H1 (cell line): ENCODE measurements around the gene TFDP1. TPM values are rescaled to one million over a fixed set of nuclear protein-coding genes. Genes with fewer than 3 reads are reported as not detected.

ENCODE experiments used
- CTCF ChIA-PET: fragments of 300-600 bp; sonication (Branson Sonifier 250); formaldehyde crosslinking; loops from one replicate; lab custom pipeline; 2021; ENCODE audit not compliant: partially characterized antibody; lab: Charles Lee
- POLR2A ChIA-PET: fragments of 300-600 bp; sonication (Branson Sonifier 250); formaldehyde crosslinking; loops from one replicate; lab custom pipeline; 2021; ENCODE audit warnings: inconsistent platforms; ENCODE audit not compliant: partially characterized antibody; lab: Charles Lee
- DNase-seq, 2 experiments: peaks; one replicate each; pipeline versions ENCODE4 v3.0.0 to v3.0.0-alpha.2; 2010 to 2022; ENCODE audit warnings: low spot score in 2 of 2, low read depth in 1 of 2, mixed read lengths in 1 of 2
- FAIRE-seq: peaks from 2 replicates; lab custom pipeline; 2011; peaks lifted over from hg19 to GRCh38; lab: Jason Lieb, UNC
- H2AFZ ChIP-seq: 2 replicates; pipeline ENCODE4 v1.8.1; 2012; ENCODE audit warnings: low read length, inconsistent platforms
- H2AK5ac ChIP-seq: 2 replicates; pipeline ENCODE4 v1.6.1; 2013; ENCODE audit warnings: low read depth, low read length
- H2BK120ac ChIP-seq: replicated peaks from 2 replicates; pipeline ENCODE3; 2013; ENCODE audit warnings: low read depth, low read length, inconsistent platforms
- H2BK12ac ChIP-seq: 2 replicates; pipeline ENCODE4 v1.6.1; 2013; ENCODE audit warnings: low read depth, low read length
- H2BK15ac ChIP-seq: 2 replicates; pipeline ENCODE4 v1.6.1; 2013; ENCODE audit warnings: low read length
- H2BK20ac ChIP-seq: 2 replicates; pipeline ENCODE4 v1.6.1; 2013; ENCODE audit warnings: low read length
- H2BK5ac ChIP-seq: 2 replicates; pipeline ENCODE4 v1.6.1; 2013; ENCODE audit warnings: low read depth, low read length
- H3K14ac ChIP-seq: 2 replicates; pipeline ENCODE4 v1.6.1; 2013; ENCODE audit warnings: inconsistent platforms; ENCODE audit not compliant: insufficient read length
- H3K18ac ChIP-seq: 2 replicates; pipeline ENCODE4 v1.6.1; 2013; ENCODE audit warnings: low read length; ENCODE audit errors: extremely low read depth
- H3K23ac ChIP-seq: 2 replicates; pipeline ENCODE4 v1.6.1; 2013; ENCODE audit warnings: inconsistent platforms; ENCODE audit not compliant: insufficient read length
- H3K23me2 ChIP-seq: 2 replicates; pipeline ENCODE4 v1.6.1; 2013; ENCODE audit warnings: low read depth, low read length
- H3K27ac ChIP-seq: 2 replicates; pipeline ENCODE4 v1.6.1; 2011; ENCODE audit warnings: low read depth, low read length, inconsistent platforms
- H3K27me3 ChIP-seq, 4 experiments: replicated peaks in 1 of 4; 1 replicate in 1 of 4; 2 replicates in 3 of 4; pipeline versions ENCODE4 v1.6.1 to v1.8.1; 2011 to 2013; ENCODE audit warnings: low read length in 3 of 4, mild to moderate bottlenecking in 3 of 4, inconsistent platforms in 2 of 4, mixed read lengths in 2 of 4, moderate library complexity in 1 of 4; ENCODE audit not compliant: control insufficient read depth in 3 of 4, insufficient read depth in 3 of 4; ENCODE audit errors: extremely low read depth in 1 of 4
- H3K36me3 ChIP-seq, 4 experiments: 2 replicates each; pipeline versions ENCODE4 v1.6.1 to v1.8.1; 2011 to 2013; ENCODE audit warnings: mild to moderate bottlenecking in 4 of 4, low read length in 3 of 4, moderate library complexity in 2 of 4, control low read depth in 1 of 4, inconsistent platforms in 1 of 4; ENCODE audit not compliant: insufficient read depth in 4 of 4, control insufficient read depth in 2 of 4
- H3K4ac ChIP-seq: replicated peaks from 2 replicates; pipeline ENCODE3; 2013; ENCODE audit warnings: low read length, low read depth, mixed read lengths, inconsistent platforms; ENCODE audit not compliant: insufficient read length
- H3K4me1 ChIP-seq, 4 experiments: replicated peaks in 1 of 4; 1 replicate in 1 of 4; 2 replicates in 3 of 4; pipeline versions ENCODE4 v1.6.1 to v1.8.1; 2011 to 2013; ENCODE audit warnings: low read length in 3 of 4, inconsistent platforms in 2 of 4, mixed read lengths in 1 of 4; ENCODE audit not compliant: insufficient read depth in 4 of 4, control insufficient read depth in 3 of 4
- H3K4me2 ChIP-seq, 2 experiments: 2 replicates each; pipeline versions ENCODE4 v1.6.1 to v1.8.1; 2011 to 2013; ENCODE audit warnings: low read depth in 2 of 2, low read length in 2 of 2, control low read depth in 1 of 2, inconsistent platforms in 1 of 2, mild to moderate bottlenecking in 1 of 2; ENCODE audit not compliant: insufficient read depth in 1 of 2
- H3K4me3 ChIP-seq, 4 experiments: fragments of 200-600, 300-600 bp in 1 of 4; sonication (generic), shearing (Covaris generic), sonication (Bioruptor Twin) in 1 of 4; 2 replicates each; pipeline versions ENCODE4 v1.5.1 to v1.8.1; 2011 to 2016; ENCODE audit warnings: low read length in 4 of 4, low read depth in 3 of 4, control low read depth in 2 of 4, inconsistent platforms in 2 of 4, mild to moderate bottlenecking in 2 of 4, mixed read lengths in 1 of 4, moderate library complexity in 1 of 4; ENCODE audit not compliant: insufficient read depth in 2 of 4; ENCODE audit errors: extremely low read depth in 1 of 4
- H3K56ac ChIP-seq: replicated peaks from 2 replicates; pipeline ENCODE3; 2013; ENCODE audit warnings: low read depth, mild to moderate bottlenecking, mixed read lengths, low read length, inconsistent platforms; ENCODE audit not compliant: insufficient read length
- H3K79me1 ChIP-seq: 2 replicates; pipeline ENCODE4 v1.6.1; 2013; ENCODE audit warnings: low read depth, low read length, control low read depth
- H3K79me2 ChIP-seq, 2 experiments: 2 replicates each; pipeline versions ENCODE4 v1.6.1 to v1.8.1; 2012 to 2013; ENCODE audit warnings: low read length in 2 of 2, mild to moderate bottlenecking in 2 of 2, inconsistent platforms in 1 of 2; ENCODE audit not compliant: insufficient read depth in 2 of 2, control insufficient read depth in 1 of 2
- H3K9ac ChIP-seq, 4 experiments: replicated peaks in 1 of 4; 1 replicate in 1 of 4; 2 replicates in 3 of 4; pipeline versions ENCODE4 v1.6.1 to v1.8.1; 2011 to 2013; ENCODE audit warnings: low read depth in 3 of 4, low read length in 3 of 4, control low read depth in 2 of 4, mild to moderate bottlenecking in 2 of 4, moderate library complexity in 2 of 4, inconsistent platforms in 1 of 4; ENCODE audit errors: extremely low read depth in 1 of 4
- H3K9me3 ChIP-seq, 2 experiments: 2 replicates each; pipeline versions ENCODE4 v1.6.1 to v1.8.1; 2012 to 2013; ENCODE audit warnings: mild to moderate bottlenecking in 2 of 2, moderate library complexity in 2 of 2, control low read depth in 1 of 2, inconsistent platforms in 1 of 2, low read depth in 1 of 2, low read length in 1 of 2, mixed read lengths in 1 of 2; ENCODE audit not compliant: insufficient read depth in 2 of 2
- H4K20me1 ChIP-seq, 2 experiments: replicated peaks in 1 of 2; 2 replicates each; pipeline versions ENCODE3 to v1.8.1; 2011 to 2013; ENCODE audit warnings: inconsistent platforms in 2 of 2, low read length in 2 of 2, mild to moderate bottlenecking in 1 of 2; ENCODE audit not compliant: insufficient read depth in 2 of 2, control insufficient read depth in 1 of 2
- H4K5ac ChIP-seq: 2 replicates; pipeline ENCODE4 v1.6.1; 2013; ENCODE audit warnings: low read length, low read depth, mixed read lengths, inconsistent platforms; ENCODE audit not compliant: insufficient read length
- H4K8ac ChIP-seq: 2 replicates; pipeline ENCODE4 v1.8.0; 2013; ENCODE audit warnings: mild to moderate bottlenecking, moderate library complexity, low read length, inconsistent platforms; ENCODE audit not compliant: insufficient read depth; ENCODE audit errors: extremely low read depth
- H4K91ac ChIP-seq: replicated peaks from 2 replicates; pipeline ENCODE3; 2013; ENCODE audit warnings: low read length, mixed read lengths, inconsistent platforms; ENCODE audit not compliant: insufficient read length
- JUN ChIP-seq: IDR thresholded peaks from 2 replicates; pipeline ENCODE4 v1.6.1; 2011; ENCODE audit warnings: low read depth, mild to moderate bottlenecking, improper control_type of control experiment, low read length
- RBBP5 ChIP-seq: IDR thresholded peaks from 2 replicates; pipeline ENCODE4 v1.7.1; 2012; ENCODE audit warnings: low read depth, mild to moderate bottlenecking, inconsistent platforms, low read length, moderate library complexity, borderline replicate concordance
- TAF1 ChIP-seq: IDR thresholded peaks from 2 replicates; pipeline ENCODE4 v1.6.1; 2011; ENCODE audit warnings: mild to moderate bottlenecking, low read depth, low read length
- WGBS, 2 experiments: shearing (Covaris generic) in 1 of 2; methylation state at CpG; one replicate each; pipeline versions ENCODE4 v1.1.6 to v1.1.7; 2013 to 2015; ENCODE audit warnings: low lambda C conversion rate in 2 of 2, mixed read lengths in 2 of 2, inconsistent platforms in 1 of 2, low coverage in 1 of 2, missing lambda C conversion rate in 1 of 2; ENCODE audit not compliant: insufficient replicate concordance in 2 of 2, insufficient coverage in 1 of 2, insufficient read length in 1 of 2; ENCODE audit errors: extremely low coverage in 1 of 2, missing lambda C conversion rate in 1 of 2; 5-methylcytosine and 5-hydroxymethylcytosine counted together
- polyA plus RNA-seq, 7 experiments: library from polyadenylated mRNA; depleted of rRNA in 3 of 7; stranded (reverse) in 5 of 7; unstranded in 2 of 7; fragments of >200 nt in 5 of 7; fragments of 200-250 nt in 2 of 7; gene quantifications; 1 replicate in 5 of 7; 2 replicates in 1 of 7; 4 replicates in 1 of 7; pipeline versions ENCODE4 v1.2.1 to v1.2.3, GENCODE V29; 2011 to 2013; ENCODE audit warnings: missing spikeins in 2 of 7, mixed read lengths in 2 of 7
- total RNA-seq: library from RNA; stranded (reverse); fragmentation: NEBNext Ultra II Directional; extraction: Animal tissue kit (Norgen Biotek cat#: 25700); gene quantifications from 2 replicates; pipeline ENCODE4 v1.2.1, GENCODE V29; 2021

TFDP1 gene
- total and polyA plus RNA-seq, 2 of the 8 experiments (the other 6 are each of a cell fraction or from before 2014, with no cell fraction given), result 43.6 to 81.9 TPM

- no peak overlapping the region for H3K4me2 ChIP-seq
- ChIA-PET POLR2A (interaction anchor here (1.3 kb wide), 1 partner anchor 10 kb away, joined by 3 read pairs; no protein-coding TSS in a partner anchor), CTCF (no interaction called here)
- no peak overlapping the region for H2AFZ ChIP-seq
- H3K56ac ChIP-seq, result no peak overlapping the region
- H3K9ac ChIP-seq, result no peak overlapping the region
- H3K79me2 ChIP-seq, result no peaks in the 10 kb centered on the region
- DNase-seq, result no peak
- no peak overlapping the region for H4K91ac ChIP-seq
- H2BK12ac ChIP-seq, result no peak overlapping the region
- no peak overlapping the region for H2BK120ac ChIP-seq
- no peak overlapping the region for H2BK5ac ChIP-seq
- H3K4me3 ChIP-seq, result no peak overlapping the region
- no peaks in the 10 kb centered on the region for H3K36me3 ChIP-seq
- no peak overlapping the region for H3K18ac ChIP-seq
- no peak overlapping the region for H4K5ac ChIP-seq
- H2BK20ac ChIP-seq, result no peak overlapping the region
- H2BK15ac ChIP-seq, result no peak overlapping the region
- H3K27ac ChIP-seq, result no peak overlapping the region
- 90% methylated on average over 9 of the region's 9 CpGs; no CpG with 5 or more reads in 1 of the 2 experiments for WGBS, 2 experiments
- no peaks in the 10 kb centered on the region for H3K9me3 ChIP-seq
- no peak for FAIRE-seq
- TF ChIP-seq RBBP5 (no peak), JUN (no peak), TAF1 (no peak)
- no peaks in the 10 kb centered on the region for H3K27me3 ChIP-seq
- H4K8ac ChIP-seq, result no peak overlapping the region
- H3K4ac ChIP-seq, result no peak overlapping the region
- no peak overlapping the region for H3K23ac ChIP-seq
- H2AK5ac ChIP-seq, result no peak overlapping the region
- H4K20me1 ChIP-seq, result no peaks in the 10 kb centered on the region
- H3K23me2 ChIP-seq, result no peaks in the 10 kb centered on the region
- no peaks in the 10 kb centered on the region for H3K4me1 ChIP-seq
- H3K79me1 ChIP-seq, result no peaks in the 10 kb centered on the region
- H3K14ac ChIP-seq, result no peak overlapping the region
Observed at GRCh38 chr13:113654175-113654560, 69.6 kb downstream of the TFDP1 start.
